Fibroblast of lung (primary cell): Measurements from ENCODE around the gene NEGR1.

Experiments used
- EZH2 ChIP-seq: IDR thresholded peaks from 2 replicates; pipeline ENCODE4 v1.5.1; 2012; ENCODE audit warnings: low read length, control low read depth, mild to moderate bottlenecking; ENCODE audit errors: missing control alignments
- TF ChIP-seq, protein P1 (sequence below), 2 donors: IDR thresholded peaks in 1 of 2; conservative IDR thresholded peaks in 1 of 2; 1 replicate in 1 of 2; 2 replicates in 1 of 2; pipeline ENCODE4 v1.5.1; 2011 to 2012; ENCODE audit warnings: low read length in 2 of 2, control low read depth in 1 of 2, inconsistent platforms in 1 of 2, low read depth in 1 of 2, mild to moderate bottlenecking in 1 of 2

DNA sequence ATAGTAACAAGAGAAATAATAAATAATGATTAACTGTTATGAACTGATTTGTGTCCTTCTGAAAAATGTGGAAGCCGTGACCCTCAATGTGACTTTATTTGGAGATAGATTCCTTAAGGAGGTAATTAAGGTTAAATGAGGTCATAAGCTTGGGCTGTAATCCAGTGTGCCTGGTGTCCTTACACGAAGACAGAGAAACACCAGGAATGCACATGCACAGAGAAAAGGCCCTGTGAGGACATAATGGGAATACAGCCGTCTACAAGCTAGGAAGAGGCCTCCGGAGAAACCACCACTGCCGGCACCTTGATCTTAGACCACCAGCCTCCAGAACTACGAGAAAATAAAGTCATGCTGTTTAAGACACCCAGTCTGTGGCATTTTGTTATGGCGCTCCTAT is 215.9 kb downstream of the NEGR1 start:
- TF ChIP-seq, protein P1, sequence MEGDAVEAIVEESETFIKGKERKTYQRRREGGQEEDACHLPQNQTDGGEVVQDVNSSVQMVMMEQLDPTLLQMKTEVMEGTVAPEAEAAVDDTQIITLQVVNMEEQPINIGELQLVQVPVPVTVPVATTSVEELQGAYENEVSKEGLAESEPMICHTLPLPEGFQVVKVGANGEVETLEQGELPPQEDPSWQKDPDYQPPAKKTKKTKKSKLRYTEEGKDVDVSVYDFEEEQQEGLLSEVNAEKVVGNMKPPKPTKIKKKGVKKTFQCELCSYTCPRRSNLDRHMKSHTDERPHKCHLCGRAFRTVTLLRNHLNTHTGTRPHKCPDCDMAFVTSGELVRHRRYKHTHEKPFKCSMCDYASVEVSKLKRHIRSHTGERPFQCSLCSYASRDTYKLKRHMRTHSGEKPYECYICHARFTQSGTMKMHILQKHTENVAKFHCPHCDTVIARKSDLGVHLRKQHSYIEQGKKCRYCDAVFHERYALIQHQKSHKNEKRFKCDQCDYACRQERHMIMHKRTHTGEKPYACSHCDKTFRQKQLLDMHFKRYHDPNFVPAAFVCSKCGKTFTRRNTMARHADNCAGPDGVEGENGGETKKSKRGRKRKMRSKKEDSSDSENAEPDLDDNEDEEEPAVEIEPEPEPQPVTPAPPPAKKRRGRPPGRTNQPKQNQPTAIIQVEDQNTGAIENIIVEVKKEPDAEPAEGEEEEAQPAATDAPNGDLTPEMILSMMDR (conservative IDR thresholded peaks at IDR 0.05 in 1 of 2, IDR thresholded peaks at IDR 0.05 in 1 of 2; ENCODE audit: low read depth in 1 of 2, low read length in 2 of 2) = no peak
- no peak for TF ChIP-seq EZH2
